Activated CD4-positive, alpha-beta T cell treated with anti-CD3 and anti-CD28 coated beads for 36 hours (primary cell): Measurements from ENCODE around the gene CALML5. TPM values are rescaled to one million over a fixed set of nuclear protein-coding genes. Genes with fewer than 3 reads are reported as not detected.

Experiments
- ATAC-seq: fragments of 200-7000 bp; cut with Tn5 transposase; one replicate; pipeline ENCODE4 v1.10.0; 2021; ENCODE audit warnings: mild to moderate bottlenecking, moderate library complexity
- CTCF ChIA-PET: fragments of 350-600 bp; sonication (Branson Sonifier 250); formaldehyde crosslinking; loops from one replicate; lab custom pipeline; 2021; ENCODE audit warnings: antibody characterized with exemption; lab: Charles Lee
- POLR2A ChIA-PET: fragments of 350-600 bp; sonication (Branson Sonifier 250); formaldehyde crosslinking; loops from one replicate; lab custom pipeline; 2021; ENCODE audit warnings: antibody characterized with exemption, inconsistent platforms; lab: Charles Lee
- DNase-seq: peaks from one replicate; pipeline ENCODE4 v3.0.0-alpha.2; 2020
- H3K27ac Mint-ChIP-seq: one replicate; pipeline ENCODE4 v1.8.0; 2021; ENCODE audit warnings: mixed read lengths
- H3K27me3 Mint-ChIP-seq: one replicate; pipeline ENCODE4 v1.8.0; 2021; ENCODE audit warnings: mixed read lengths
- H3K36me3 Mint-ChIP-seq: one replicate; pipeline ENCODE4 v1.8.0; 2021; ENCODE audit warnings: low read depth, mixed read lengths
- H3K4me1 Mint-ChIP-seq: one replicate; pipeline ENCODE4 v1.8.0; 2021; ENCODE audit warnings: mixed read lengths
- H3K4me3 Mint-ChIP-seq: one replicate; pipeline ENCODE4 v1.8.0; 2021; ENCODE audit warnings: mild to moderate bottlenecking, moderate library complexity, mixed read lengths
- H3K9me3 Mint-ChIP-seq: one replicate; pipeline ENCODE4 v1.8.0; 2021; ENCODE audit warnings: low read depth, mixed read lengths
- intact Hi-C, 2 experiments: fragments of 100-400 bp; cut with DNase I in 1 of 2; cut with micrococcal nuclease in 1 of 2; formaldehyde crosslinking; loops; one replicate each; pipeline versions ENCODE4 v1.14.2 to v1.15.1; 2022 to 2024; cut with DNase I, micrococcal nuclease
- total RNA-seq, 2 experiments: library from RNA; stranded (reverse); gene quantifications; one replicate each; pipeline ENCODE4 v1.2.3, GENCODE V29; 2021

Gene CALML5
- total RNA-seq, 2 experiments from 2014 or later: not detected

GRCh38 chr10:5512331-5512730, 13.0 kb upstream of the CALML5 start:
- ATAC-seq (no peak), DNase-seq (no peak)
- Mint-ChIP-seq H3K4me3 (no peak overlapping the region), H3K36me3 (no peaks in the 10 kb centered on the region), H3K27ac (no peak overlapping the region), H3K27me3 (peaks cover 2% of the 10 kb centered on the region), H3K4me1 (peaks cover 13% of the 10 kb centered on the region), H3K9me3 (no peaks in the 10 kb centered on the region)
- ChIA-PET POLR2A (no interaction called here), CTCF (no interaction called here)
- intact Hi-C loops: loop anchor here in 1 of 2 experiments (5.0 kb wide), 1 partner anchor 75 kb away; no protein-coding TSS in a partner anchor

GRCh38 chr10:5511885-5512280, 12.5 kb upstream of the CALML5 start:
- ATAC-seq (no peak), DNase-seq (no peak)
- no peaks in the 10 kb centered on the region for H3K36me3 Mint-ChIP-seq
- intact Hi-C loops: loop anchor here in 1 of 2 experiments (5.0 kb wide), 1 partner anchor 75 kb away; no protein-coding TSS in a partner anchor
- ChIA-PET POLR2A (no interaction called here), CTCF (no interaction called here)
- no peak overlapping the region for H3K27ac Mint-ChIP-seq
- peaks cover 2% of the 10 kb centered on the region for H3K27me3 Mint-ChIP-seq
- H3K4me1 Mint-ChIP-seq: peaks cover 13% of the 10 kb centered on the region
- H3K9me3 Mint-ChIP-seq: no peaks in the 10 kb centered on the region
- H3K4me3 Mint-ChIP-seq: no peak overlapping the region

GRCh38 chr10:5511231-5511884, 12.0 kb upstream of the CALML5 start:
- Mint-ChIP-seq H3K4me1 (peaks cover 13% of the 10 kb centered on the region), H3K27me3 (peaks cover 2% of the 10 kb centered on the region), H3K9me3 (no peaks in the 10 kb centered on the region), H3K36me3 (no peaks in the 10 kb centered on the region), H3K27ac (no peak overlapping the region), H3K4me3 (no peak overlapping the region)
- DNase-seq: no peak
- ChIA-PET POLR2A (no interaction called here), CTCF (interaction anchor here (1.4 kb wide), 1 partner anchor 112 kb away, joined by 5 read pairs; no protein-coding TSS in a partner anchor)
- intact Hi-C loops: loop anchor here in 1 of 2 experiments (5.0 kb wide), 1 partner anchor 76 kb away; no protein-coding TSS in a partner anchor
- ATAC-seq: no peak

GRCh38 chr10:5510281-5511072, 11.1 kb upstream of the CALML5 start:
- CTCF ChIA-PET: interaction anchor here (0.9 to 1.4 kb wide), 4 partner anchors 9 to 119 kb away, joined by 3 to 5 read pairs (median 4); no protein-coding TSS in a partner anchor
- no peak overlapping the region for H3K27ac Mint-ChIP-seq
- no peak overlapping the region for H3K4me3 Mint-ChIP-seq
- peaks cover 2% of the 10 kb centered on the region for H3K27me3 Mint-ChIP-seq
- no peaks in the 10 kb centered on the region for H3K36me3 Mint-ChIP-seq
- H3K4me1 Mint-ChIP-seq: peaks cover 13% of the 10 kb centered on the region
- intact Hi-C loops: loop anchor here in 1 of 2 experiments (5.0 kb wide), 1 partner anchor 77 kb away; no protein-coding TSS in a partner anchor
- ATAC-seq: no peak
- no peak for DNase-seq
- no peaks in the 10 kb centered on the region for H3K9me3 Mint-ChIP-seq
- POLR2A ChIA-PET: no interaction called here

- Mint-ChIP-seq H3K27me3 (peaks cover 2% of the 10 kb centered on the region), H3K36me3 (no peaks in the 10 kb centered on the region), H3K9me3 (no peaks in the 10 kb centered on the region), H3K4me1 (peaks cover 13% of the 10 kb centered on the region), H3K4me3 (no peak overlapping the region), H3K27ac (no peak overlapping the region)
- DNase-seq (no peak), ATAC-seq (no peak)
- ChIA-PET CTCF (interaction anchor here (0.6 to 1.4 kb wide), 5 partner anchors 8 to 120 kb away, joined by 3 to 5 read pairs (median 4); no protein-coding TSS in a partner anchor), POLR2A (no interaction called here)
- intact Hi-C loops: loop anchor here in 1 of 2 experiments (5.0 kb wide), 1 partner anchor 78 kb away; no protein-coding TSS in a partner anchor
Observed at GRCh38 chr10:5509691-5510090, 10.3 kb upstream of the CALML5 start.

GRCh38 chr10:5509236-5509635, 9.9 kb upstream of the CALML5 start:
- CTCF ChIA-PET: interaction anchor here (0.5 to 0.7 kb wide), 3 partner anchors 10 to 34 kb away, joined by 3 to 4 read pairs (median 3); partner anchors contain the start of gene CALML5
- H3K9me3 Mint-ChIP-seq: no peaks in the 10 kb centered on the region

GRCh38 chr10:5508786-5509185, 9.4 kb upstream of the CALML5 start:
- Mint-ChIP-seq H3K4me1 (peaks cover 13% of the 10 kb centered on the region), H3K9me3 (no peaks in the 10 kb centered on the region), H3K4me3 (no peak overlapping the region), H3K36me3 (no peaks in the 10 kb centered on the region), H3K27me3 (peaks cover 2% of the 10 kb centered on the region), H3K27ac (no peak overlapping the region)
- POLR2A ChIA-PET: no interaction called here
- DNase-seq: no peak
- no peak for ATAC-seq
- intact Hi-C loops: no loop called here
- CTCF ChIA-PET: interaction anchor here (0.5 to 0.8 kb wide), 5 partner anchors 9 to 120 kb away, joined by 3 to 4 read pairs (median 3); partner anchors contain the start of gene CALML5

More at GRCh38 chr10:5509236-5509635, 9.9 kb upstream of the CALML5 start:
- Mint-ChIP-seq H3K27ac (no peak overlapping the region), H3K4me3 (no peak overlapping the region), H3K27me3 (peaks cover 2% of the 10 kb centered on the region), H3K36me3 (no peaks in the 10 kb centered on the region), H3K4me1 (peaks cover 13% of the 10 kb centered on the region)
- ATAC-seq (no peak), DNase-seq (no peak)
- POLR2A ChIA-PET: no interaction called here
- intact Hi-C loops: no loop called here

- no peak for DNase-seq
- POLR2A ChIA-PET: no interaction called here
- Mint-ChIP-seq H3K9me3 (no peaks in the 10 kb centered on the region), H3K27me3 (peaks cover 2% of the 10 kb centered on the region), H3K27ac (no peak overlapping the region), H3K4me3 (no peak overlapping the region), H3K4me1 (peaks cover 8% of the 10 kb centered on the region), H3K36me3 (no peaks in the 10 kb centered on the region)
- CTCF ChIA-PET: interaction anchor here (0.6 to 0.8 kb wide), 2 partner anchors 114 to 120 kb away, joined by 3 read pairs; no protein-coding TSS in a partner anchor
- no peak for ATAC-seq
- intact Hi-C loops: no loop called here
Observed at GRCh38 chr10:5508161-5508604, 8.8 kb upstream of the CALML5 start.

GRCh38 chr10:5507649-5508131, 8.3 kb upstream of the CALML5 start:
- no peaks in the 10 kb centered on the region for H3K9me3 Mint-ChIP-seq
- DNase-seq (no peak), ATAC-seq (no peak)
- H3K27ac Mint-ChIP-seq: no peak overlapping the region
- no peak overlapping the region for H3K4me3 Mint-ChIP-seq
- H3K27me3 Mint-ChIP-seq: peaks cover 2% of the 10 kb centered on the region
- intact Hi-C loops: no loop called here
- ChIA-PET POLR2A (no interaction called here), CTCF (interaction anchor here (0.8 kb wide), 1 partner anchor 115 kb away, joined by 3 read pairs; no protein-coding TSS in a partner anchor)
- H3K36me3 Mint-ChIP-seq: no peaks in the 10 kb centered on the region
- H3K4me1 Mint-ChIP-seq: peaks cover 3% of the 10 kb centered on the region

GRCh38 chr10:5506751-5507648, 7.6 kb upstream of the CALML5 start:
- CTCF ChIA-PET: interaction anchor here (0.6 kb wide), 1 partner anchor 11 kb away, joined by 3 read pairs; no protein-coding TSS in a partner anchor
- no peaks in the 10 kb centered on the region for H3K36me3 Mint-ChIP-seq
- ATAC-seq (no peak), DNase-seq (no peak)
- no peaks in the 10 kb centered on the region for H3K4me1 Mint-ChIP-seq
- H3K27ac Mint-ChIP-seq: no peak overlapping the region
- intact Hi-C loops: no loop called here
- no peaks in the 10 kb centered on the region for H3K27me3 Mint-ChIP-seq
- H3K9me3 Mint-ChIP-seq: no peaks in the 10 kb centered on the region
- no peak overlapping the region for H3K4me3 Mint-ChIP-seq
- POLR2A ChIA-PET: no interaction called here
